ENCODE measurements around the gene SMPD2.

Gene SMPD2

GRCh38 chr6:109485266-109485935 lies 44.9 kb downstream of the SMPD2 start:
- DNase-seq (ENCODE audit: low read depth), result no peak

GRCh38 chr6:109486068-109486467 lies 45.5 kb downstream of the SMPD2 start:
- no peak for DNase-seq (ENCODE audit: low read depth)

GRCh38 chr6:109488001-109488400 lies 47.5 kb downstream of the SMPD2 start:
- no peak for DNase-seq (ENCODE audit: low read depth)

- DNase-seq (ENCODE audit: low read depth), result no peak
These were observed 50.2 kb downstream of the SMPD2 start for GRCh38 chr6:109490713-109491112.

GRCh38 chr6:109491207-109491938 lies 50.8 kb downstream of the SMPD2 start:
- DNase-seq (ENCODE audit: low read depth), result no peak
